Activated CD8-positive, alpha-beta memory T cell treated with anti-CD3 and anti-CD28 coated beads for 48 hours (primary cell): Measurements from ENCODE around the gene PKD1L1.
"Not testable (repeated sequence)": the region's sequence is repeated elsewhere in the genome, so short reads cannot be mapped to it uniquely, and the experiment has no call there.

Experiments used
- DNase-seq, 3 experiments: peaks; one replicate each; pipeline ENCODE4 v3.0.0-alpha.2; 2020; ENCODE audit warnings: low read depth in 2 of 3, low spot score in 2 of 3

Gene PKD1L1

GRCh38 chr7:47965456-47965855 lies 17.2 kb upstream of the PKD1L1 start:
- no peak for DNase-seq

- no peak for DNase-seq
These were observed 14.0 kb upstream of the PKD1L1 start for GRCh38 chr7:47962262-47962661.

- DNase-seq, result no peak
These were observed 8.9 kb upstream of the PKD1L1 start for GRCh38 chr7:47957156-47957555.

DNA sequence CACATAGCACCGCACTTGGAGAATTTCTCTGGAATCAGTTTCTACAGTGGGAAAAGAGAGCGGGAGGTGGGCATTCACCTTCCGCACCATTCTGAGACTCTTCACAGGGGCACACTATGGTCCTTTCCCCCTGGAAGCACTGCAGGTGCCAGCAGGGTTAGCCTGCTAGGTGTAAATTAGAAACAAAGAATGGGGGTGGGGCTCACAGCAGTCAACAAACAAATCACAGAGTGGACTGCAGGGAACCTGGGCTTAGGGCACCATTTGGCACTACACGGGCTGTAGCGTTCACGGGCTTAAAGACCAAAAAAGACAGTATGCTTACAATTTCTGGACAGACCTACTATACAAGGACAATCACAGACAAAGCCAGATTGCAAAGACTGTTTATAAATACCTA lies 8.0 kb upstream of the PKD1L1 start:
- no peak for DNase-seq

GRCh38 chr7:47954231-47954911 lies 6.1 kb upstream of the PKD1L1 start:
- DNase-seq, result no peak

DNA sequence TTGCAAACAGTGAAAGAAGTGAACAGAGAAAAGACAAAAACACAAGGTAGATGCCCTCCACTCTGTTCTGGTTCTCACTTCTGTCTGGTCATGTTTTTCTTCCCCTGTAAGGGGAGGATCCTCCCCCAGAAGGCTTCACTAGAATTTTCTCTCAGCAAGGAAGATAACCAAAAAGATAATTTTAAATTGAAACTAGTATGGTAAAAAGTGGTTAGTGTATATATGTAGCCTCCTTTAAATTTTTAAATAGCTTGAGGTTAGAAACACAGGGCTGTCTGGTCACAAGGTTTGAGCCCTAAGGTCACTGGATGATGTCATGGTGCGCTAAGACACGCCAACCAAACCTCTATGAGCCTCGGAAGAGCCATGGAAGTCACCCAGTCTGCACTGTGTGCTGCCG lies 5.6 kb upstream of the PKD1L1 start:
- DNase-seq, result no peak

DNA sequence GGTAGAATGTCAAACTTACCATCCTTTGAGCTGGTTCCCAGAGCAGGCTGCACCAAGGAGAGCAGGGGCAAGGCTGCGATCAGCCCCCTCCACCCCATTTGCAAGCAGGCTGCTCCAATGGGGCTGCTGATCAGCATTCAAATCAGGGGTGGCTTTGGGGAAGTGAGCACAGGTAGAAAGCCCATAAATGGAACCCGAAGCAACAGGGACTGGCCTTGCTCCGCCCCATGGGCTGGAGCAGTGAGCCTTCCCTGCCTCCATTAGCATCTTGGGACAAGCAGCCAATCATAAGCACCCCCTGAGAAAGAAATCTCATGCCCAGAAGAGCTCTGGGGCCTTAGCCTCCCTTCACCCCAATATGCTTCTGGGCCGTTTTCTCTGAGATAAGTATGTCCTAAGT lies 4.0 kb upstream of the PKD1L1 start:
- no peak for DNase-seq

DNA sequence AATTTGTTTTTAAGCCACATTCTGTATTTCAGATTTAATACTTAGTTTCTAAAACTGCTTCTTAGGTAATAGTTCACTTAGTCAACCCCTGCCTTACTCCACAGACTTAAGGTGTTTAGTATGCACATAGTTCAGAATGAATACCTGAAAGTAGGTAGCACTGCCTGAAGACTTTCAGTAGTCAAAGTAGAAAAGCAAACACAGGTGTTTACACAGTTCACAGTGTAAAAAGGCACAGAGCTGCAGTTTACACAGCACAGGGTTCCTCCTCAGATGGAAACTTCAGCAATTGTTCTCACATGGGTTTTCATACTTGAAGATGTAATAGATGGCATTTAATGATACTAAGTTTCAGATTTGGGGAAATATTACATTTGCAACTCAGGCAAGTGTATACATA lies 3.1 kb upstream of the PKD1L1 start:
- DNase-seq, result no peak

DNA sequence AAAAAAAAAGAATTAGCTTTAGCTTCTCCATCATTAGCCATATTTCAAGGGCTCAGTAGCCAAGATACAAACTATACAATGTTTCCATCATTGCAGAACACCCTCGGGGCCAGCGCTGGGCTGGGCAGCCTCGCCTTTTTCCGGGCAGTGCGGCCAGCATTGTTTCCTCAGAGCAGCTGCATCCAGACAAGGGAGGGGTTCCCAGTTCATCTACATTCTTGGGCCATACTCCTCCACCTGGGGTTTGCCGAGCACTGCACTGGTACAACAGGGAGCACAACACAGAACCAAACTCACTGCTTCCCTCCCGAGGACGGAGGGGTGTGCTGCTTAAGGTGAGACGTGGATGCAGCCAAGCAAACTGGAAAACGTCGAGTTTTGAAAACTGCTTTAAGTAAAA lies 2.4 kb upstream of the PKD1L1 start:
- DNase-seq, result no peak

- DNase-seq, result no peak
These were observed 1.4 kb upstream of the PKD1L1 start for GRCh38 chr7:47949703-47950102.

GRCh38 chr7:47947355-47947749 lies 914 bp downstream of the PKD1L1 start:
- DNase-seq, result no peak

DNA sequence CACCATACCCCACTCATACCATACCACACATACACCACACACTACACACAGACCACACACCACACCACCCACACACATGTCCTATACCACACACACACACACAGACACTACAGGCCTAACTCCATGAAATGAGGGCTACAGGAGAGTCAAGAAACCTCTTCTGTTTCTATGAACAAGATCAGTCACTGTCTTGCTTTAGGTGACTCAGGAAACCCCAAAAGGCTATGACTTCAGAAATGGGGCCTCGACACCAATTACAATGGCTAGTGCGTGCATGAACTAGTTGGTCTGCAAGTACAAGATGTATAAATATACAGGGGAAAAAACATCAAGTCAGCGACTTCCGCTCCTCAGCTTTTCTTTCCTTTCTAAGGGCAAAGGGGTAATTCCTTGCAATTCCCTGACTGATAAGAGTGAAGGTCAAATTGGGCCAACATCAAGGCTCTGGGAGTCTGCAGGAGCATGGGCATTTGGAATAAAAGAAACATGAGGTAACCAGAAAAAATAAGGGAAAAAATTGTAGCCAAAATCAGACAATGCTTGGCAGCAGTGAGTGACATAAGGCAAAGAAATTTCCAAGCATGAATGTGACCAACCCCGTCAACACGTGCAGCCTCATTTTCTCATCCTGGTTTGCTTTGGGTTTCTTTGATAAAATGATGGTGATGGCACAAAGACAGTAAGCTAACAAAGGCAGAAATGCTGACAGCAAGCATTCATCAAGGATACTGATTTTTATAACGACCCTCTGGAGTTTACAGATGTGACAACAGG lies 1.5 kb downstream of the PKD1L1 start:
- DNase-seq, result no peak

DNA sequence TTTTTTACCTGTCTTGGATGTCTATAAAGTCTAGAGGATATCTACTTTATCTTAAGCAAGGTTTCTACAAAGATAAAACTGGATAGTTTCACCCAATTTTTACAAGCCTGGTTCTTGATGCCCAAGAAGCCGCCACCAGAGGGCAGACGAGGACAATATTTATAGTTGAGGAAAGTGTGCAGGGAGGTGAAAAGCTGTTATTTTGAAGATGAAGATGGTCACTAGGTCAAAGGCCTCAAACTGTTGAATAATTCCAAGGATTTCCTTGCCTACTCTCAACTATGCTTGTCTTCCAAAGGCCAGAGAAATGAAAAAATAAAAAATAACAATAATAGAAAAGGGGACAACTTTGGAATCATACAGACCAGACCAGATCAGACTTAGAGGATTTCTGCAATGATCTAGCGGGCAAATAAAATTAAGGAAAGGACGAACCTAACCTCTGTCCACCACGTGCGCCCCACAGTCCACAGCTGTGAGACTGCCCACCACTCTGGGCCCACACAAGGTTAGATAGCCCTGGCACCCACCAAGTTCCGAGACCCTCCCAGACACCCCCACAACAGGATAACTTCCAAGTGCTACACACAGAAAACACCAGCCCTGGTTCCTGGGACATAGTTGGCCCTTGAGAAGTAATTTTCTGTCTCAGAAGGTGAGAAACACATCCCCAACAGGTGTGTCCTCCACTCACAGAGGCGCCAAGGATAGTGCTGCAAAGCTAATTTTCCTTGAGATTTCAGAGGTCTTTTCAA lies 2.8 kb downstream of the PKD1L1 start:
- peak; percentile 29 to 51 (median 47) for DNase-seq

DNA sequence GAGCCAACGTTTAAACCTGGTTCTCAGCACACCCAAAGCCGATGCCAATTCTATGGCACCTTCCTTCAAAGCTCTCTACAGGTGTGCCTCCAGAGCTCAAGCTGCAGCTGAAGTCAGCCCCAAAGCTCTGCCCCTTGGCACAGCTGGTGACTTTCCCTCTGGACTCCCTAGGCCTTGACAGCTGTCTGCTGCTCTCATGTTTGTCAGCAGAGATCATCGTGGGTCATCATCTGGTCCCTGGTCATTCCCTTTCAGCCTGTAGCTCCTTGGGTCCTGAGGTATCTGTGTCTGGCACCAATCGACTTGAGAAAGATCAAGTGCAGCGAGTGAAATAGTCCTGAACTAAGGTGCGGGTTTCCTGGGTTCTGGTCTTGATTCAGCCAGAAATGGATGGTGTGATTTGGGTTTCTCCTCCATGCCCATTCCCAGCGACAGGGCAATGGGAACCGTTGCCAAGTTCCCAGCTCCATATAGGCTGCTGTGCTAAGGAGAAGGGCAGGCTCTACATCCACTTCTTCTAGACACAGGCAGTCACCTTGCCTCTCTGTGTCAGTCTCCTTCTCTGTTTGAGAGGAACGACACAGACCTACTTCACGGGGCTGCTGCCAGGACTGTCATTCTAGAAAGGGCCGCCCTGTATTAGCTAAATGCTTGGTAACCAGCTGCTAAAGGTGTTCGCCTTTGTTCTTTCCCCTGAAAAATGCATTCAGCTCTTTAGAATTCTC lies 3.6 kb downstream of the PKD1L1 start:
- DNase-seq, result no peak

- no peak for DNase-seq
These were observed 4.4 kb downstream of the PKD1L1 start for GRCh38 chr7:47943676-47944474.

GRCh38 chr7:47942651-47943050 lies 5.6 kb downstream of the PKD1L1 start:
- DNase-seq, result not testable (repeated sequence)

DNA sequence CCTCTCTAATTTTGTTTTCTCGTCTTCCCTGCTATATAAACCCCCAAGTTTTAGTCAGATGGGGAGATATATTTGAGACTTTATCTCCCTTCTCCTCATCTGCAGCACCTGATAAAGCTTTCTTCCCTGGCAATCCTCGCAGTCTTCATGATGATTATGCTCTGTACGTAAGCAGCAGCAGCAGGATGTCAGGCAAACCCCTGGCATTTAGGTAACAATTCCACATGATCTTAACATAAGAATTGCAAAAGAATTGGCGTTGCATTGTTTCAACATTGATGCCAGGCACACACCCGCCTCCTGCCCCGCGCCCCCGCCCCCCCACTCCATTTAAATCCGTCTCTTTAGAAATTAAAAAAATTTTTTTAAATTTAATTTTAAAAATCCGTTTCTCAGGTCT lies 6.1 kb downstream of the PKD1L1 start:
- no peak for DNase-seq

- no peak for DNase-seq
These were observed 7.0 kb downstream of the PKD1L1 start for GRCh38 chr7:47941136-47941844.

DNA sequence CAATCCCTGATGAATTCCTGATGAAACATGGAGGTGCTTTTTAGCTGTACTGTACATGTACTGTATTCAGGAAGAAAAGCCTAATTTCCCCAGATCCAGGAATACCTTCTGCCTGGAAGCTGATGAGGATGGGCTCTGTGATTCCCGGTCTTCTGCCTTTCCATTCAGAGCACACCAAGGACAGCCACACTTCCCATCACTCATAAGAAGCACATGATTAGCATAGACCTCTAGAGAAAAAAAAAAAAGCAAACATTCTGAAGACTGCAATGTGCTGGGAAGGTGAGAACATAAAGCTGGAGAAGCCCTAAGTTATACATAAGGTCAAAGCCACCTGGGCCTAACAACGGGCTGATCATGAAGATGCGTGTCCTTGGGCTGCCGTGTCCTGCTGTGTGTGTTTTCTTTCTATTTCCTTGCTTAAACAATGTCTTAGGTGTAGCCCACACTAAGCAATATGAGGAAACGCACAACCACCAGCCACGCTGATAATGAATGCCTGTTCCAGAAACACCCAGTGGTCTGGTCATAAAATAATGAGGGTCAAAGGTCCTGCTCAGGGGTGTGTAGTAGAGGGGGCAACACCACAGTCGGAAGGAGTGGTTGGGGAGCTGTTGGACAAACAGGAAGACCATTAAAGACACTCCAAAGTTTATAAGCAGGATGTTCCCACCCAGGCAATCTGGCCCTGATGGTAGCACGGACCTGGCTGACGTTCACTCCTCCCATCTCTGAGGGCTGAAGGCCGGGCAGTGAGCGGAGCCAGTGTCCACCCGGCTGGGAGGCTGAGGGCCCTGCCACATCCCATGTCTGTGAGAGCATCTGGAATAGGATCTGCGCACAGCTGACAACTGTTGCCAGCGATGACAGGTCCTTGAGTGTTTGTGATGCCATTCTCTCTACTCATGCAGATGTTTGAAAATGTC lies 7.9 kb downstream of the PKD1L1 start:
- DNase-seq, result no peak
